ENCODE data around the gene DIAPH1. TPM values are rescaled to one million over a fixed set of nuclear protein-coding genes. Genes with fewer than 3 reads are reported as not detected.

The DIAPH1 gene
- total RNA-seq, 4 donors from 2014 or later, result 27.7 to 69.4 (median 30.2) TPM

DNA sequence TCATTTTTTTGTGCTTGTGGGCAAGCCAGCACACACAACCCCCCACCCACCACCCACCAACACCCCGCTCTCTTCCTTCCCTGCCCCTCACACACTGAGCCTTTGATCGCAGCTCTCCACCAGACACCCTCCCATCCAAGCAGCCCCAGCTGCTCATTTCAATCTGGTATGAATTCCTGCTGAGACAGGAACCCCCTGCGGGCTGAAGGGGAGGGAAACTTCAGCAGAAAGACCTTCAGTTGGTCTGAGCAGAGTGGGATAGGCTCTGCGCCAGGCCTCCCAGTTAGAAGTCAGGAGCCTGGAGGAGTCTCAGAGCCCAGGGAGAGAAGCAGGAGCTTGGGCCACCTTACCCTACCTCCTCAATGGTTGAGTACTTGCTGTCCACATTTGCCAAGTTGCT lies 122.8 kb downstream of the DIAPH1 start:
- Histone ChIP-seq H3K27ac (no peak overlapping the region), H3K27me3 (no peaks in the 10 kb centered on the region), H3K9me3 (no peaks in the 10 kb centered on the region), H3K36me3 (no peaks in the 10 kb centered on the region), H3K4me3 (no peak overlapping the region), H3K4me1 (no peaks in the 10 kb centered on the region)
- DNase-seq, result no peak
- TF ChIP-seq, protein P1, sequence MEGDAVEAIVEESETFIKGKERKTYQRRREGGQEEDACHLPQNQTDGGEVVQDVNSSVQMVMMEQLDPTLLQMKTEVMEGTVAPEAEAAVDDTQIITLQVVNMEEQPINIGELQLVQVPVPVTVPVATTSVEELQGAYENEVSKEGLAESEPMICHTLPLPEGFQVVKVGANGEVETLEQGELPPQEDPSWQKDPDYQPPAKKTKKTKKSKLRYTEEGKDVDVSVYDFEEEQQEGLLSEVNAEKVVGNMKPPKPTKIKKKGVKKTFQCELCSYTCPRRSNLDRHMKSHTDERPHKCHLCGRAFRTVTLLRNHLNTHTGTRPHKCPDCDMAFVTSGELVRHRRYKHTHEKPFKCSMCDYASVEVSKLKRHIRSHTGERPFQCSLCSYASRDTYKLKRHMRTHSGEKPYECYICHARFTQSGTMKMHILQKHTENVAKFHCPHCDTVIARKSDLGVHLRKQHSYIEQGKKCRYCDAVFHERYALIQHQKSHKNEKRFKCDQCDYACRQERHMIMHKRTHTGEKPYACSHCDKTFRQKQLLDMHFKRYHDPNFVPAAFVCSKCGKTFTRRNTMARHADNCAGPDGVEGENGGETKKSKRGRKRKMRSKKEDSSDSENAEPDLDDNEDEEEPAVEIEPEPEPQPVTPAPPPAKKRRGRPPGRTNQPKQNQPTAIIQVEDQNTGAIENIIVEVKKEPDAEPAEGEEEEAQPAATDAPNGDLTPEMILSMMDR (IDR thresholded peaks at IDR 0.05), result no peak
- no peak for TF ChIP-seq POLR2A (IDR thresholded peaks at IDR 0.05)
- intact Hi-C loops (cut with DNase I; ENCODE audit: low total_unique reads), result no loop called here

DNA sequence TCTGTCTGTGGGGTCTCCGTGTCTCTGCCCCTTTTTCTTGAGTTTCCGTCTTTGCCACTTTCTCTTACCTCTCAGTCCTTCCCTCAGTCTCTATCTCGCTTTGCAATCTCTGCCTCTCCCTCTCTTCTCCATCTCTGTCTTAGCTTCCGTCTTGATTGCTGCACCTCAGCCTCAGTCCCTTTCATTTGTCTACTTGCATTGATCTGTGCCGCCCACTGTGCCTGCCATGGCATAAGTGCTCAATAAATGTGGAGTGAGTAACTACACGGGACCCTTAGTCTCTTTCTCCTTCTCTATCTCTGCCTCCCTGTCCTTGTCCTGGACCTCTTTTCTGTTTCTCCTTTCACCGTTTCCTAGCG lies 123.4 kb downstream of the DIAPH1 start:
- Histone ChIP-seq H3K36me3 (no peaks in the 10 kb centered on the region), H3K27ac (peak overlapping the region in 1 of 2 donors; percentile 57), H3K9me3 (no peaks in the 10 kb centered on the region), H3K4me1 (no peaks in the 10 kb centered on the region), H3K27me3 (no peaks in the 10 kb centered on the region), H3K4me3 (no peak overlapping the region)
- DNase-seq, result no peak
- no peak for TF ChIP-seq POLR2A (IDR thresholded peaks at IDR 0.05)
- TF ChIP-seq, protein P1 (IDR thresholded peaks at IDR 0.05), result no peak
- intact Hi-C loops (cut with DNase I; ENCODE audit: low total_unique reads), result no loop called here

DNA sequence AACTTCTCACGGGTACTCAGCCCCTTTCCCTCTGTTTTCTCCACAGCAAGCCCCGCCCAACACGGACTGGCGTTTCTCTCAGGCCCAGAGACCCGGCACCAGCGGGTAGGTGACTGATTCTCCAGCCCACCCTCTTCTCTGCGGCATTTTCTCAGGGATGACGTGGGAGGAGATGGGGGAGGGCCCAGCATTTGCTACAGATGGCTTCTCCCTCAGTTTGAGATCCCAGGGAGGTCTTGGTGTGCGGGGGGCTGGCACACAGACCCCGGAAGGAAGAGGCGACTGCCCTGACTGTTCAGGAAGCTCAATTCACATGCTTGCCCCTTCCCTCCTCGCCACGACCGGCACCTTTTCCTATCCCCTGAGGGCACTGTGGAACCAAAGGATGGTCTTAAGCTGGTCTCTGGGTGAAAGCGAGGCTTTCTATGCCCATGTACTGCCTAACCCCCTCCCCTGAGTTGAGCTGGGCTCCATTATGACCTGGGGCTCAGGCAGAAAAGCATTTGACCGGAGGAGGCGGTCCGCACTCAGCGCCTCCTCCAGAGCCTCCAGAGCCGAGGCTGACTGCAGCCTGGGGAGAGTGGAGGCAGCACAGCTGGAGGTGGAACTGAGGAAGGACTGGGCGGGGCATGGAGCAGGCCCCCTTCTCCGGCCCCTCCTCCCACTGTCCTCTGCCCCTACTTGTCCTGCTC lies 123.9 kb downstream of the DIAPH1 start:
- H3K9me3 ChIP-seq, result no peaks in the 10 kb centered on the region
- intact Hi-C loops (cut with DNase I; ENCODE audit: low total_unique reads), result no loop called here
- no peaks in the 10 kb centered on the region for H3K4me1 ChIP-seq
- H3K4me3 ChIP-seq, result no peak overlapping the region
- no peak for DNase-seq
- no peaks in the 10 kb centered on the region for H3K27me3 ChIP-seq
- no peak for TF ChIP-seq POLR2A (IDR thresholded peaks at IDR 0.05)
- TF ChIP-seq, protein P1 (IDR thresholded peaks at IDR 0.05), result no peak
- H3K36me3 ChIP-seq, result no peaks in the 10 kb centered on the region
- H3K27ac ChIP-seq, result peak overlapping the region; percentile 30 to 57

DNA sequence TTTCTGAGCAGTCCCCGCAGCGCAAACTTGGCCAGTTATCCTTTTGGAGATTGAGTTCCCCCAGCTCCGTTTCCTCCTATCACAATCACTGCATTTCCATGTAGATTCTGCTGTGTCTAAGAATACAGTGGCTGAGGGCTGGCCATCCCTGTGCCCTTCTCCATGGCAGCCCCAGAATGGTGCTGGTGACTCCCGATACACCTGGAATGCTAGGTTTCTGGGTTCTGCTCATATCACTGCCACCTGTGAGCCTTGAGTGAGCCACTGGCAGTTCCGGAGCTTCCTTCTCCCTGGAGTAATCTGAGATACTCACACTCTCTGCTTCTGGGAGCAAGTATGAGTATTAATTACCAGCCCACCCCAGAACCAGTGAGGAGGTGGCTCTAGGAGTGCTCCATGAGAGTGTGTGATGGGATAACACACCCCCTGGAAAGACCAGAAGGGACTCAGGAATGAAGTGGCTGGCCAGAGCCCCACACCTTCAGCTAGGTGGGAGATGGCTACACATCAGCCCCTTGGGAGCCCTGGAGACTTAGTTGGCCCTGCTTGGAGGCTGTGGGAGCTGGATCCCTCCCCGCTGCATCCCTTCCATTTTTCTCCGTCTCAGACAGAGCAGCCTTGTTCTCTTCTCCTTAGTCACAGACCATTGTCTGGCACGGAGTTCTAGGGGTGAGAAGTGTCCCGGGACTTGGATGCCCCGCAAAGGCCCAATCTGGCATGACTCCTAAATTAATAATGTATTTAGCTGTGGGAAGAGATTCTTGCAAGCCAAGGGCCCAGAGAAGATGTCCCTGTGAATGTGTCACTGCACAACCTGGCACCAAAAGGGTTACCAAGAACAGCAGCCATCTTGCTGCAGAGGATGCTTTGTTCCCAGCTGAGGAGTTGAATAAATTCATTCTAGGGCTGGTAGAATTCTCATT lies 125.0 kb downstream of the DIAPH1 start:
- intact Hi-C loops (cut with DNase I; ENCODE audit: low total_unique reads), result no loop called here
- H3K27me3 ChIP-seq, result no peaks in the 10 kb centered on the region
- no peaks in the 10 kb centered on the region for H3K9me3 ChIP-seq
- H3K4me1 ChIP-seq, result no peaks in the 10 kb centered on the region
- no peak for TF ChIP-seq POLR2A (IDR thresholded peaks at IDR 0.05)
- TF ChIP-seq, protein P1 (IDR thresholded peaks at IDR 0.05), result no peak
- no peak overlapping the region for H3K4me3 ChIP-seq
- DNase-seq, result no peak
- H3K27ac ChIP-seq, result peak overlapping the region; percentile 30 to 57
- H3K36me3 ChIP-seq, result no peaks in the 10 kb centered on the region
